AG04449 (cell line): ENCODE data around the gene LZTS2.

Experiments used
- CTCF ChIA-PET: fragments of 350-600 bp; formaldehyde crosslinking; extraction: SDS; loops from one replicate; lab custom pipeline; 2021; ENCODE audit warnings: antibody characterized with exemption; lab: Yijun Ruan, JAX
- POLR2A ChIA-PET: fragments of 400-600, 350-600 bp; formaldehyde crosslinking; extraction: SDS; loops from one replicate; lab custom pipeline; 2020; ENCODE audit warnings: antibody characterized with exemption, inconsistent platforms; lab: Yijun Ruan, JAX
- DNase-seq: peaks from one replicate; pipeline ENCODE4 v3.0.0-alpha.2; 2010; ENCODE audit warnings: low read depth, low spot score
- H3K4me3 ChIP-seq: 2 replicates; pipeline ENCODE4 v1.5.1; 2011; ENCODE audit warnings: low read depth, mild to moderate bottlenecking, control low read depth, low read length
- CTCF ChIP-seq: IDR thresholded peaks from one replicate; pipeline ENCODE4 v1.5.1; 2011; ENCODE audit warnings: mild to moderate bottlenecking, moderate library complexity, low read length, control low read depth, inconsistent platforms; ENCODE audit not compliant: insufficient read depth; ENCODE audit errors: missing control alignments

The LZTS2 gene

GRCh38 chr10:100998183-100998990 is 1.2 kb upstream of the LZTS2 start:
- CTCF ChIA-PET = interaction anchor here (0.6 to 26.4 kb wide), 18 partner anchors 11 to 463 kb away, joined by 3 to 803 read pairs (median 4); partner anchors contain the start of genes HIF1AN, KAZALD1, MRPL43 and PDZD7
- peak overlapping the region; percentile 85 for H3K4me3 ChIP-seq
- DNase-seq = no peak
- no peak for TF ChIP-seq CTCF
- POLR2A ChIA-PET = interaction anchor here (0.9 to 2.0 kb wide), 7 partner anchors 9 to 34 kb away, joined by 3 to 8 read pairs (median 4); partner anchors contain the start of genes PDZD7 and SFXN3

GRCh38 chr10:100998991-100999741 is 442 bp upstream of the LZTS2 start:
- H3K4me3 ChIP-seq = peak overlapping the region; percentile 85
- CTCF ChIA-PET = interaction anchor here (0.6 to 26.4 kb wide), 10 partner anchors 10 to 1114 kb away, joined by 3 to 803 read pairs (median 11); partner anchors contain the start of genes KAZALD1, MRPL43, PDZD7 and SFXN3
- no peak for DNase-seq
- POLR2A ChIA-PET = interaction anchor here (0.9 to 2.6 kb wide), 8 partner anchors 8 to 33 kb away, joined by 3 to 16 read pairs (median 4); partner anchors contain the start of genes MRPL43, PDZD7, SFXN3 and TWNK
- TF ChIP-seq CTCF = peak; percentile 96

- CTCF ChIA-PET = interaction anchor here (1.0 to 26.4 kb wide), 7 partner anchors 9 to 54 kb away, joined by 3 to 803 read pairs (median 119); partner anchors contain the start of genes MRPL43, PDZD7, SFXN3 and TWNK
- DNase-seq = no peak
- peak overlapping the region; percentile 85 for H3K4me3 ChIP-seq
- POLR2A ChIA-PET = interaction anchor here (1.0 to 2.6 kb wide), 4 partner anchors 7 to 32 kb away, joined by 4 to 16 read pairs (median 4); partner anchors contain the start of genes MRPL43 and TWNK
- no peak for TF ChIP-seq CTCF
Measured at GRCh38 chr10:101000127-101000914, 713 bp downstream of the LZTS2 start.

- H3K4me3 ChIP-seq = peak overlapping the region; percentile 85
- no peak for TF ChIP-seq CTCF
- ChIA-PET CTCF (interaction anchor here (0.7 to 26.4 kb wide), 5 partner anchors 8 to 36 kb away, joined by 3 to 803 read pairs (median 242); partner anchors contain the start of genes PDZD7 and SFXN3), POLR2A (interaction anchor here (0.9 to 2.6 kb wide), 2 partner anchors 13 to 28 kb away, joined by 3 to 16 read pairs; no protein-coding TSS in a partner anchor)
- peak; percentile 70 for DNase-seq
Measured at GRCh38 chr10:101000915-101001658, 1.5 kb downstream of the LZTS2 start.

- TF ChIP-seq CTCF = no peak
- peak overlapping the region; percentile 85 for H3K4me3 ChIP-seq
- no peak for DNase-seq
- POLR2A ChIA-PET = interaction anchor here (0.9 to 2.6 kb wide), 2 partner anchors 13 to 27 kb away, joined by 3 to 16 read pairs; no protein-coding TSS in a partner anchor
- CTCF ChIA-PET = interaction anchor here (0.7 to 26.4 kb wide), 4 partner anchors 7 to 37 kb away, joined by 3 to 803 read pairs (median 170); no protein-coding TSS in a partner anchor
Measured at GRCh38 chr10:101001659-101002035, 2.0 kb downstream of the LZTS2 start.
